HepG2 (cell line): Measurements from ENCODE around the gene CSNK1A1. TPM values are rescaled to one million over a fixed set of nuclear protein-coding genes. Genes with fewer than 3 reads are reported as not detected.

Source experiments
- AFF4 ChIP-seq: sonication (generic); formaldehyde crosslinking; IDR thresholded peaks from 2 replicates; pipeline ENCODE4 v1.4.0; 2020; ENCODE audit warnings: missing genetic modification reagents
- AHR ChIP-seq: IDR thresholded peaks from 2 replicates; pipeline ENCODE4 v1.6.1; 2018; ENCODE audit warnings: missing genetic modification reagents, missing compliant biosample characterization
- BRD4 ChIP-seq: sonication (generic); formaldehyde crosslinking; IDR thresholded peaks from 2 replicates; pipeline ENCODE4 v1.4.0; 2020; ENCODE audit warnings: missing genetic modification reagents
- FOXJ3 ChIP-seq: sonication (generic); formaldehyde crosslinking; IDR thresholded peaks from 2 replicates; pipeline ENCODE4 v1.4.0; 2020; ENCODE audit warnings: missing genetic modification reagents, mild to moderate bottlenecking, borderline replicate concordance
- GFI1 ChIP-seq: sonication (generic); formaldehyde crosslinking; IDR thresholded peaks from 2 replicates; pipeline ENCODE4 v1.5.0; 2020; ENCODE audit warnings: missing genetic modification reagents, mild to moderate bottlenecking, borderline replicate concordance
- JUNB ChIP-seq: sonication (generic); formaldehyde crosslinking; IDR thresholded peaks from 2 replicates; pipeline ENCODE4 v1.8.0; 2022; ENCODE audit warnings: missing genetic modification reagents, mild to moderate bottlenecking, borderline replicate concordance
- PBX3 ChIP-seq: sonication (generic); formaldehyde crosslinking; IDR thresholded peaks from 2 replicates; pipeline ENCODE4 v1.8.1; 2023; ENCODE audit warnings: missing genetic modification reagents, inconsistent platforms, borderline replicate concordance
- RFX3 ChIP-seq: IDR thresholded peaks from 2 replicates; pipeline ENCODE4 v1.6.1; 2016; ENCODE audit warnings: missing biosample characterization, missing genetic modification reagents
- SAP130 ChIP-seq: IDR thresholded peaks from 2 replicates; pipeline ENCODE4 v1.6.1; 2016; ENCODE audit warnings: low read depth
- SMYD3 ChIP-seq: sonication (generic); formaldehyde crosslinking; IDR thresholded peaks from 2 replicates; pipeline ENCODE4 v1.8.1; 2023; ENCODE audit warnings: mild to moderate bottlenecking, missing genetic modification reagents
- SP2 ChIP-seq: sonication (generic); formaldehyde crosslinking; IDR thresholded peaks from 2 replicates; pipeline ENCODE4 v1.5.1; 2020; ENCODE audit warnings: mild to moderate bottlenecking, missing genetic modification reagents
- THAP11 ChIP-seq: IDR thresholded peaks from 2 replicates; pipeline ENCODE4 v1.6.1; 2016; ENCODE audit warnings: missing biosample characterization, missing genetic modification reagents
- TP53 ChIP-seq: sonication (generic); formaldehyde crosslinking; conservative IDR thresholded peaks from 2 replicates; pipeline ENCODE4 v1.4.0; 2020; ENCODE audit warnings: missing genetic modification reagents
- ZHX2 ChIP-seq, 2 experiments: sonication (generic) in 1 of 2; formaldehyde crosslinking in 1 of 2; IDR thresholded peaks; 2 replicates each; pipeline versions ENCODE4 v1.6.1 to v1.9.0; 2014 to 2022; ENCODE audit warnings: antibody characterized with exemption in 1 of 2, borderline replicate concordance in 1 of 2, inconsistent platforms in 1 of 2, low read depth in 1 of 2, missing genetic modification reagents in 1 of 2
- ZNF331 ChIP-seq: sonication (generic); formaldehyde crosslinking; IDR thresholded peaks from 2 replicates; pipeline ENCODE4 v1.4.0; 2020; ENCODE audit warnings: missing genetic modification reagents
- ZNF607 ChIP-seq: sonication (generic); formaldehyde crosslinking; IDR thresholded peaks from 2 replicates; pipeline ENCODE4 v1.5.1; 2020; ENCODE audit warnings: missing genetic modification reagents, mild to moderate bottlenecking, borderline replicate concordance
- ZNF660 ChIP-seq: sonication (generic); formaldehyde crosslinking; IDR thresholded peaks from 2 replicates; pipeline ENCODE4 v1.5.1; 2020; ENCODE audit warnings: mild to moderate bottlenecking, low read depth, missing genetic modification reagents, borderline replicate concordance
- ZNF772 ChIP-seq: sonication (generic); formaldehyde crosslinking; IDR thresholded peaks from 2 replicates; pipeline ENCODE4 v1.5.0; 2020; ENCODE audit warnings: mild to moderate bottlenecking, missing genetic modification reagents
- polyA plus RNA-seq, 8 experiments: library from polyadenylated mRNA; depleted of rRNA in 3 of 8; stranded (reverse) in 7 of 8; unstranded in 1 of 8; fragments of >200 nt; fragmentation: Illumina TruSeq in 4 of 8; extraction: Trizol in 4 of 8; gene quantifications; 2 replicates each; pipeline versions ENCODE4 v1.2.1 to v1.2.3, GENCODE V29; 2011 to 2016; ENCODE audit warnings: low read depth in 4 of 8, missing spikeins in 1 of 8, mixed read lengths in 1 of 8; ENCODE audit not compliant: insufficient read depth in 1 of 8
- total RNA-seq, 5 experiments: library from RNA; depleted of rRNA; stranded (reverse); fragments of >200 nt; fragmentation: Illumina TruSeq; extraction: Trizol; gene quantifications; 2 replicates each; pipeline ENCODE4 v1.2.3, GENCODE V29; 2016; ENCODE audit warnings: low read depth in 1 of 5

Gene CSNK1A1
- total and polyA plus RNA-seq, 2 of the 13 experiments (the other 11 are each of a cell fraction or from before 2014, with no cell fraction given), result 89.0 to 149 TPM

GRCh38 chr5:149551227-149552037, at the start of gene CSNK1A1 (continued):
- peak; percentile 36; the same call in 1 of the 2 replicates for TF ChIP-seq ZNF772
- TF ChIP-seq RFX3, result no peak
- TF ChIP-seq ZHX2 (IDR thresholded peaks at IDR 0.05; ENCODE audit: low read depth), result no peak
- no peak for TF ChIP-seq ZHX2 (CRISPR knock-in tag; IDR thresholded peaks at IDR 0.05; ENCODE audit: borderline replicate concordance)
- peak; percentile 92 for TF ChIP-seq THAP11
- peak; percentile 57 for TF ChIP-seq SP2 (CRISPR knock-in tag)
- no peak; the same call in 1 of the 2 replicates for TF ChIP-seq BRD4 (CRISPR knock-in tag)
- 0 out of 2 replicates have a peak, but pooled peaks have one; percentile 70 for TF ChIP-seq TP53 (CRISPR knock-in tag)
- no peak for TF ChIP-seq PBX3
- TF ChIP-seq GFI1 (CRISPR knock-in tag), result 0 out of 2 replicates have a peak, but pooled peaks have one; percentile 24
- peak; percentile 96; the same call in 1 of the 2 replicates for TF ChIP-seq SMYD3 (CRISPR knock-in tag)
- peak; percentile 68; the same call in 1 of the 2 replicates for TF ChIP-seq ZNF607 (CRISPR knock-in tag)
- no peak for TF ChIP-seq ZNF660 (CRISPR knock-in tag)
- TF ChIP-seq ZNF331 (CRISPR knock-in tag), result no peak; the same call in 1 of the 2 replicates
- TF ChIP-seq FOXJ3 (CRISPR knock-in tag), result peak; percentile 80; the same call in 1 of the 2 replicates
- peak; percentile 86 for TF ChIP-seq SAP130 (CRISPR knock-in tag)
- no peak for TF ChIP-seq AHR (CRISPR knock-in tag)
- TF ChIP-seq AFF4 (CRISPR knock-in tag), result no peak; the same call in 1 of the 2 replicates
- no peak for TF ChIP-seq JUNB (CRISPR knock-in tag)
